Smooth muscle cell of the brain vasculature (primary cell): ENCODE data around the gene NXPH3.

Source experiments
- DNase-seq: peaks from one replicate; pipeline ENCODE4 v3.0.0-alpha.2; 2012; ENCODE audit warnings: low read depth, low spot score

The NXPH3 gene

DNA sequence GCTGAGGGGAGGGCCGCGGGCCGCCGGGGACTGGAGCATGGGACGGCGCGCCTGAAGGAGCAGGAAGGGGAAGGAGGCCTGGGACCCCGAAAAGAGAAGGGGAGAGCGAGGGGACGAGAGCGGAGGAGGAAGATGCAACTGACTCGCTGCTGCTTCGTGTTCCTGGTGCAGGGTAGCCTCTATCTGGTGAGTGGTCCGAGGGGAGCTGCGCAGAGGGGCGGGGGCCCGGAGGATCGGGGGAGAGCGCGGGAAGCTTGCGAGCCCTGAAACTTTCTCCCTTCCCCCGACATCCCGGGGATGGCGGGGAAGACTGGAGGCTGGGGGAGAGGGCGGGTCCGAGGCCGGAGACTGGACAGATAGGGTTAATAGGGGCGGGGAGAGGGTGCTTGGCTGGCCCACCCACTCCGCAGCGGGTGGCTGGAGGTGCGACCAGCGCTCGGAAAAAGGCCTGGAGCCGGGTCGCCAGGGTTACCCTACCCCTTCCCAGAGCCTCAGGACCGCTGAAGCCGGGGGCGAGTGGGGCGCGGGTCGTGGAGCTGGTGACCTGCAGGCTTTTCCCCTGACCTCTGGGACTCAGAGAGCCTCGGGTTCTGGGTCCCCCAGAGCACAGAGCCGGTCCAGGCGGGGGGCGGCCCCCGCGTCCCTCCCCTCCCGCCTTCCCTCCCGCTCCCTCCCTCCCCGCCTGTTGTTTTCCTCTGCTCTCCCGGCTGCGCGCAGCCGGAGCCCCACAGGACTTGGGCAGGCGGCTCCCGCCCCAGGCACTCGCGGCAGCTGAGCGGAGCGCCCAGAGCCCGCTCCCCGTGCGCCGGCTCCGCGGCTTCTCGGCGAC lies 631 bp downstream of the NXPH3 start:
- no peak for DNase-seq

- DNase-seq = no peak
These were observed 1.4 kb downstream of the NXPH3 start for GRCh38 chr17:49576917-49577649.

- no peak for DNase-seq
These were observed 1.9 kb downstream of the NXPH3 start for GRCh38 chr17:49577650-49577934.

DNA sequence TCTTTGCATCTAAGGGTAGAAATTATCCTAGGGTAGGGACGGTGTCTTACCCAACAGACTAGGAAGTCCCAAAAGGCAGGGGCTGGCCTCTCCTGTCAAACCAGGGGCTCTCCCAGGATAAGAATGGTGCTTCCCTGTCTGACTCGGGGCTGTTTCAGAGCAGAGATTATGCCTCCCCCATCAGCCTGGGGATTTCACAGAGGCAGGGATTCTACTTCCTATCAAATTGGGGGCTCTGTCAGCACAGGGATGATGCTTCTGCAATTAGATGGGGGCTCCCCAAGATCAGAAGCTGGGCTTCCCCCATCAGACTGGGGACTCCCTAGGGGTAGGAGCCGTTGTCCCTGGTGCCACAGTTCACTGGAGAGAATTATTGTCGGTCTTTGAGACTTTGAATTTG lies 2.3 kb downstream of the NXPH3 start:
- DNase-seq = no peak

GRCh38 chr17:49578414-49578813 lies 2.7 kb downstream of the NXPH3 start:
- no peak for DNase-seq

- DNase-seq = no peak
These were observed 3.4 kb downstream of the NXPH3 start for GRCh38 chr17:49578952-49579500.

DNA sequence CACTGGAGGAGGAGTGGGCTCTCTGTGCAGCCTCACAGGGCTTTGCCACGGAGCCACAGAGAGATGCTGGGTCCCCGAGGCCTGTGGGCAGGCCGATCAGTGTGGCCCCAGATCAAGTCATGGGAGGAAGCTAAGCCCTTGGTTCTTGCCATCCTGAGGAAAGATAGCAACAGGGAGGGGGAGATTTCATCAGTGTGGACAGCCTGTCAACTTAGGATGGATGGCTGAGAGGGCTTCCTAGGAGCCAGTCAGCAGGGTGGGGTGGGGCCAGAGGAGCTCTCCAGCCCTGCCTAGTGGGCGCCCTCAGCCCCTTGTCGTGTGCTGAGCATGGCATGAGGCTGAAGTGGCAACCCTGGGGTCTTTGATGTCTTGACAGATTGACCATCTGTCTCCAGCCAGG lies 3.9 kb downstream of the NXPH3 start:
- DNase-seq = no peak

DNA sequence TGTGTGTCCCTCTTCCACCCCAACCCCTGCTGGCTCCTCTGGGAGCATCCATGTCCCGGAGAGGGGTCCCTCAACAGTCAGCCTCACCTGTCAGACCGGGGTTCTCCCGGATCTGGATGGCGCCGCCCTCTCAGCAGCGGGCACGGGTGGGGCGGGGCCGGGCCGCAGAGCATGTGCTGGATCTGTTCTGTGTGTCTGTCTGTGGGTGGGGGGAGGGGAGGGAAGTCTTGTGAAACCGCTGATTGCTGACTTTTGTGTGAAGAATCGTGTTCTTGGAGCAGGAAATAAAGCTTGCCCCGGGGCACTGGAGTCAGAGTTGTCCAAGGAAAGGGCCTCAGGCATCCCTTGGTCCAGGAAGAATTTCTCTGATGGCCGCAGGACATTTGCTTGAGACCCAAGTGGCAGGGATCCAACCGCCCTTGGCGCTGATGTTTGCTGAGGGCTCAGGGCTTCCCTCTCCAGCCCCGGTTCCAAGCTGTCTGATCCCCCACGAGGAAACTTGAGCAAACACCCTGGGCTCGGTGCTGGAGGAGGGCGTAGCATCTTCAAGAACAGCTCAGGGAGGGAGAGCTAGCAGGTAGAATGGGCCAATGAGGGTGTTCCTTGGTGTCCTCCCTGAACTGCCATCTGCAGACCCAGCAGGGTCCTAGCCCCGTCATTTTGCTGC lies 4.5 kb downstream of the NXPH3 start:
- DNase-seq = no peak

- no peak for DNase-seq
These were observed 5.4 kb downstream of the NXPH3 start for GRCh38 chr17:49580981-49581647.

GRCh38 chr17:49581648-49581998 lies 6.0 kb downstream of the NXPH3 start:
- DNase-seq = no peak

GRCh38 chr17:49582055-49582722 lies 6.5 kb downstream of the NXPH3 start:
- DNase-seq = no peak

DNA sequence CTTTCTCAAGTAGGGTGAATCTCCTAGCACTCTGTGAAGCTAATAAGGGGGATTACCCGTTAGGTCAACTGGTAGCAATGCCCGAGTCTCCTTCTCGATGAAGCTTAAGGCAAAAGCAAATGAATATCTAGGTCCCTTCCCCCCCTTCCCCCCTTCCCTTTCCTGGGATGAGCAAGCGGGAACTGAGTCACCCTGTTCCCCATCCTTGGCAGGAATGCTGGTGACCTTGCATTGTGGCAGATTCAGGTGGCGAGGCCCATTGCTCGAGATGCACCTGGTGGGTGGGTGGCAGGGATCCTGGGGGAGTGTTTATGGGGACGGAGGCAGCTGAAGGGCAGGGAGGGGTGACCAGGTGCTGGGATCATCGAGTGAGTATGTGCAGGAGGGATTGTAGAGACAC lies 7.1 kb downstream of the NXPH3 start:
- DNase-seq = no peak

- DNase-seq = no peak
These were observed 7.6 kb downstream of the NXPH3 start for GRCh38 chr17:49583226-49583625.

- DNase-seq = no peak
These were observed 8.2 kb downstream of the NXPH3 start for GRCh38 chr17:49583889-49584288.

DNA sequence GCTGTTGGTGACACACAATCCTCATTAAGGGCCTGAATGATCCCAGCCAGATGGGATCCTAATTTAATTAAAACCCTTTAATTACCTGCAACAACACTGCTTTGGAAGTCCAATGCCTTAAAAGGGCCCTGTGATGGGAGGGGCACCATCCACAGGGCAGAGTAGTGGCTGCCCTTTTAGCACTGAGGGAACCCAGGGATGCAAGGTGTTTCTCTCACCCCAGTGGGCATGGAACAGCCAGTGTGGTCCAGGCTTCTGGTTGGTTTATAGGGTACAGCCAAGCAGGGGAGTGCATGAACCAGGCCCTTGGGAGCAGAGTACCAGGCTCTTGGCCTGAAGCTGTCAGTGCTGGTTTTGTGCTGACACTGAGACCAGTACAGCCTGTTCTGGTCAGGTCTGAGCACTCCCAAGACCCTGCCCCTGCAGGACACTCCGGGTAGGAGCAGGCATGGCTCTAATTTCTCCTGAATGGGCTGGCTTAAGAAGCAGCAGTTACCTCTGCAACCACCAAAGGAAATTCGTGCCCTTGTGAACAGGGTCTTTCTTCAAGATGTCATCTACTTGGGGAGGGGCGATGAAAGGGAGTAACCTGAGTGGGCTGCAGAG lies 9.9 kb downstream of the NXPH3 start:
- DNase-seq = no peak

DNA sequence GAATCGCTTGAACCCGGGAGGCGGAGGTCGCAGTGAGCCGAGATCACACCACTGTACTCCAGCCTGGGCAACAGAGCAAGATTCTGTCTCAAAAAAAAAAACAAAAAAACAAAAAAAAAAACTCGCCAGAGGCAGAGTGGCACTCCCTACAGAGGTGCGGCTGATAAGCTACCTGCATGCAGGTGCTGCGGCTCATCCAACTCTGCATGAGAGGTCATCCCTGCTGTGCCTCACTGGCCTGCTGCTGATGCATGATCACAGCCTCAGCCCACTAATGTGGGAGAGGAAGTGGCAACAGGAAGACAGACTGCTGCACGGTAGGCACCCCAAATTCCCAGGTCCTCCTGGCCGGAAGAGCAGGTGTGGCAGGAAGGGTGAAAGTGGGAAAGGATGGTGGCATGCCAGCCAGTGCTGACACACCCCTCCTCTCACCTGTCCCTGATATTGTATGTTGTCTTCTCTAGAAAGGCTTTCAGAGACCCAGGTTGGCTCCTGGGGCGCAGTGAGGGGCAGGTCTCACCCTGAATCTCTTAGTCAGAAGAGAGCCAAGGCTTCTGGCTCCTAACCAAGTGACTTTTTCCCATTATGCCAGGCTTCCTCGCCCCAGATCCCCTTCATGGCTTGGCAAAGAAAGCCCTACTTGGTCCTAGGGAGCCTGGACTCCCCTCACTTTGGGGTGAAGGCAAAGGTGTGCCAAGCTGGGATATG lies 11.8 kb downstream of the NXPH3 start:
- DNase-seq = no peak

DNA sequence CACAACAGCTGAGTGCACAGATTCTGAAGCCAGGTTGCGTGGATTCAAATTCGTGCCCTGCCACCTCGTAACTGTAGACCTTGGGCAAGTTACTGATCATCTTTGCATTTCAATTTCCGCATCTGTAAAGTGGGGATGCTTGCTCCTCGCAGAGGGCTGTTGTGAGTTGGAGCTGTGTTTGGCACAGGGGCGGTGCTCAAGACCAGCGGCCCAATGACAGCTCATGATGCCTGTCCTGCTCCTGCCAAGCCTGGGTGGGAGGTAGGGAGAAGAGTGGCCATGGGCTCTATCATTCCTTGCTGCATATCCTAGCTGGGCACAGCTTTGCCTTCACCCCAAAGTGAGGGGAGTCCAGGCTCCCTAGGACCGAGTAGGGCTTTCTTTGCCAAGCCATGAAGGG lies 12.6 kb downstream of the NXPH3 start:
- DNase-seq = no peak

DNA sequence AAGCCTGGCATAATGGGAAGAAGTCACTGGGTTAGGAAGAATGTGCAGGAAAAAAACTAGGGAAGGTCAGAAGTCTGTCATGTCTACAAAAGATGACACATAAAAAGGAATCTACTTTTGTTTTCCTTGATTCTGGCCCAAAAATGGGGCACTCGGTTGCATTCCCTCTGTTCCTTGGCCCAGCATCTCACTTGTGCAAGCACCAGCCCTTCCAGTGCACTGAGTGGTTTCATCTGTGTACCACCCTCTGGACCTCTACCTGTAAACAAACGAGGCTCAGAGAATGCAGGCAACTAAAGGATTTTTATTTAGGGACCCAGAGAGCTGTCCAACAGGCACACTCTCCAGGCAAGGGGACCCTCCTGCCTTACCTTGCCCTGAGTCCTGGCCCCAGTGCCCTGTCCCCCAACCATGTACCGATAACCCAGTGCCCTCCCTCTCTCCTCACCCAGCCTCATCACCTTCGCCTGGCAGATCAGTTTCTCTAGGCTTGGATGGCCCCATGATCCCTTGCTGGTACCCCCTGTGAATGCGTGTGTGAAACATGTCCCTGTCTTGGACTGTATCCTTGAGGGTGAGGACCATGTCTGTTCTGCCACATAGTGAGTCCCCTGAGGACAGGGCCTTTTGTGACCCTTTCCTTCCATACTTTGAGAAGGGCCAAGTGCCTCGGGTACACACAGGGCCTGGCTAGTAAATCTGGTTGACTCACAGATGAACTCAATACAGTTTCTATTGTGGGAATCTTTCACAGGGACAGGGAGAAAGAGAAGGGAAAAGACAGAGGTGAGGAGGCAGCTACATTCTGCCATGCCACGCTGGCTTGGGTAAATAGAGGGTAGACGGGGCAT lies 13.3 kb downstream of the NXPH3 start:
- DNase-seq = no peak

- DNase-seq = no peak
These were observed 13.9 kb downstream of the NXPH3 start for GRCh38 chr17:49589577-49589927.

DNA sequence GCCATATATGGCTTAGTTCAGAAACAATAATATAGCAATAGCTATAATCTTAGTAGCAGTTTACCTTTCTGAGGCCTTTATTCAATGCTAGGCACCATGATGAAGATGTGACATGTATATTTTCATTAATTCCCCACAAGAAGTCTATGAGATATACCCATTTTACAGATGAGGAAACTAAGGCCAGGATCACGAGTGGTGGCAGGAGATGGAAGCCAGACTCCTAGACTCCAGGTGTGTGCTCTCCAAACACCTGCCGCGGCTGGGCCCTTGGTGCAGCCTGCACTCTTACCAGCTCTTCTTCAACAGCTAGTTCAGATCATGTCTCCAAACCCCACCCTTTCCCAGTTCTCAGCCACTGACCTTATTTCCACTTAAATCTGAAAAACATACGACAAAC lies 15.2 kb downstream of the NXPH3 start:
- DNase-seq = no peak
